Measurements from ENCODE around the gene RSAD1. TPM values are rescaled to one million over a fixed set of nuclear protein-coding genes. Genes with fewer than 3 reads are reported as not detected.

RSAD1 gene
- total and polyA plus RNA-seq, 2 donors (not counting 3 experiments of a cell fraction or from before 2014, with no cell fraction given), result 20.3 to 35.5 TPM

DNA sequence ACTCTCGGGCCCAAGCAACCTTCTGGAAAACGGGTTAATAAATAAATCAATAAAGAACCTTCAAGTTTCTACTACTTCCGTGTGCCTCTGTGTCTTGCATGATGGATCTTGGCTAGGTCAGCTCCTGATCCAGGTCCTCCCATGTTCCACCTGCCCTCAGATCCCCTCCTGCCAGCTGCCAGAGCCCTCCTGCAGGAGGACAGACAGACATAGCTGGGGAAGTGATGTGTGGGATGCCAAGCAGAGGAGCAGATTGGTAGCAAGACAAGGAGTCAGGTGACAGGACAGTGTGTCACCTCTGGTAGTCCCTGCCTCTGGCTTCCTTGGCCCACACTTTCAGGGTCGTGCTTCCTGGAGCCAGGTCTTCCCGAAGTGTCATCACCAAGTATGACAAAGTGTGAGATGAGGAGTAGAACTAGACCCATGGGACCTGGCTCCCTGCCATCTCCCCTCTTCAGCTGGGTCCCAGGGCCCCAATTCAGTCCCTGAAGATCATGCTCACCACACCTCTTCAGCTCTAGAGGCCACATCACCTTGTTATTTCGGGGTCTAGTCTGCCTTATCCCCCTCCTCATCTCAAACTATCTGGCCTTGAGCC, 52.9 kb downstream of the RSAD1 start:
- Histone ChIP-seq H3K79me2 (ENCODE audit: control insufficient read depth, insufficient read depth, low read length) (no peaks in the 10 kb centered on the region), H3K27ac (ENCODE audit: insufficient read depth, low read depth, low read length) (no peak overlapping the region), H3K9ac (replicated peaks; ENCODE audit: extremely low read depth, insufficient read depth, low read length) (no peak overlapping the region), H2AFZ (ENCODE audit: low read depth, low read length) (no peak overlapping the region), H4K20me1 (replicated peaks; ENCODE audit: control insufficient read depth, extremely low read depth, insufficient read depth, low read length) (no peaks in the 10 kb centered on the region), H3K9me3 (replicated peaks; ENCODE audit: control insufficient read depth, insufficient read depth, low read length) (no peaks in the 10 kb centered on the region), H3K4me3 (replicated peaks in 1 of 3; ENCODE audit: insufficient read depth in 1 of 3, low read depth in 1 of 3, low read length in 3 of 3) (no peak overlapping the region), H3K36me3 (ENCODE audit: control insufficient read depth in 2 of 2, extremely low read depth in 1 of 2, insufficient read depth in 2 of 2, low read length in 2 of 2) (no peaks in the 10 kb centered on the region), H3K4me2 (ENCODE audit: insufficient read depth, low read length) (no peak overlapping the region), H3K4me1 (ENCODE audit: control insufficient read depth, extremely low read depth, insufficient read depth, low read length) (no peaks in the 10 kb centered on the region), H3K9me1 (replicated peaks; ENCODE audit: control insufficient read depth, extremely low read depth, insufficient read depth, low read length) (no peaks in the 10 kb centered on the region), H3K27me3 (ENCODE audit: control insufficient read depth in 2 of 2, insufficient read depth in 2 of 2, low read length in 2 of 2) (peaks cover 13 to 30% of the 10 kb centered on the region in 2 experiments)
- CTCF ChIA-PET, result interaction anchor here (0.8 kb wide), 1 partner anchor 367 kb away, joined by 3 read pairs; no protein-coding TSS in a partner anchor
- FAIRE-seq (no peak), DNase-seq (ENCODE audit: low read depth, low spot score) (no peak)
- TF ChIP-seq MYC (IDR thresholded peaks at IDR 0.05; ENCODE audit: low read depth, low read length), result no peak
- TF ChIP-seq JUN (IDR thresholded peaks at IDR 0.05; ENCODE audit: borderline replicate concordance, insufficient read depth, insufficient read length, low read depth), result no peak
- TF ChIP-seq, protein P1, sequence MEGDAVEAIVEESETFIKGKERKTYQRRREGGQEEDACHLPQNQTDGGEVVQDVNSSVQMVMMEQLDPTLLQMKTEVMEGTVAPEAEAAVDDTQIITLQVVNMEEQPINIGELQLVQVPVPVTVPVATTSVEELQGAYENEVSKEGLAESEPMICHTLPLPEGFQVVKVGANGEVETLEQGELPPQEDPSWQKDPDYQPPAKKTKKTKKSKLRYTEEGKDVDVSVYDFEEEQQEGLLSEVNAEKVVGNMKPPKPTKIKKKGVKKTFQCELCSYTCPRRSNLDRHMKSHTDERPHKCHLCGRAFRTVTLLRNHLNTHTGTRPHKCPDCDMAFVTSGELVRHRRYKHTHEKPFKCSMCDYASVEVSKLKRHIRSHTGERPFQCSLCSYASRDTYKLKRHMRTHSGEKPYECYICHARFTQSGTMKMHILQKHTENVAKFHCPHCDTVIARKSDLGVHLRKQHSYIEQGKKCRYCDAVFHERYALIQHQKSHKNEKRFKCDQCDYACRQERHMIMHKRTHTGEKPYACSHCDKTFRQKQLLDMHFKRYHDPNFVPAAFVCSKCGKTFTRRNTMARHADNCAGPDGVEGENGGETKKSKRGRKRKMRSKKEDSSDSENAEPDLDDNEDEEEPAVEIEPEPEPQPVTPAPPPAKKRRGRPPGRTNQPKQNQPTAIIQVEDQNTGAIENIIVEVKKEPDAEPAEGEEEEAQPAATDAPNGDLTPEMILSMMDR (IDR thresholded peaks at IDR 0.05; ENCODE audit: extremely low read depth in 1 of 2, insufficient read depth in 1 of 2, low read depth in 1 of 2, low read length in 2 of 2), result no peak
- no peak for TF ChIP-seq EZH2 (IDR thresholded peaks at IDR 0.05; ENCODE audit: borderline replicate concordance, low read depth, low read length, severe bottlenecking)
- no peak for TF ChIP-seq FOS (IDR thresholded peaks at IDR 0.05; ENCODE audit: borderline replicate concordance, insufficient read depth, low read length)
- no peak for TF ChIP-seq GATA2 (IDR thresholded peaks at IDR 0.05; ENCODE audit: insufficient read depth, insufficient read length, low read depth, low read length)
- no peak for TF ChIP-seq POLR2AphosphoS5 (IDR thresholded peaks at IDR 0.05; ENCODE audit: insufficient read depth, low read depth, low read length)
- TF ChIP-seq, protein P2, sequence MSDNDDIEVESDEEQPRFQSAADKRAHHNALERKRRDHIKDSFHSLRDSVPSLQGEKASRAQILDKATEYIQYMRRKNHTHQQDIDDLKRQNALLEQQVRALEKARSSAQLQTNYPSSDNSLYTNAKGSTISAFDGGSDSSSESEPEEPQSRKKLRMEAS (IDR thresholded peaks at IDR 0.05; ENCODE audit: insufficient read depth, insufficient read length), result no peak
- no peak for TF ChIP-seq POLR2A (IDR thresholded peaks at IDR 0.05; ENCODE audit: low read depth, low read length)
- no TSS peak for BruUV-seq (replicated peaks)
- POLR2A ChIA-PET, result no interaction called here
- dilution Hi-C loops (cut with MboI; ENCODE audit: extremely low pct_ligation_motif_present, low sequenced_read_pairs) (no loop called here), intact Hi-C loops (cut with micrococcal nuclease) (no loop called here)
